Amniotic stem cell (primary cell): ENCODE measurements around the gene MRPL1.

Experiments used
- DNase-seq: peaks from one replicate; lab custom pipeline; 2025; lab: John Stamatoyannopoulos, UW

MRPL1 gene

GRCh38 chr4:77862478-77863216 is at the start of gene MRPL1:
Gene MRPL1, plus strand, starts transcription at chr4:77862830. Its CDS starts 19 bp downstream, at chr4:77862849.
- DNase-seq, result peak; percentile 87

- no peak for DNase-seq
Measured at GRCh38 chr4:77815636-77816035, 47.0 kb upstream of the MRPL1 start.

- DNase-seq, result no peak
Measured at GRCh38 chr4:77816546-77816945, 46.1 kb upstream of the MRPL1 start.

GRCh38 chr4:77817304-77818072 is 45.1 kb upstream of the MRPL1 start:
- no peak for DNase-seq

GRCh38 chr4:77818073-77818601 is 44.5 kb upstream of the MRPL1 start:
- DNase-seq, result peak; percentile 58

GRCh38 chr4:77818602-77819403 is 43.8 kb upstream of the MRPL1 start, which contains the start of gene CNOT6L:
Gene CNOT6L, minus strand, starts transcription at chr4:77819368. Its CDS starts 60 bp downstream, at chr4:77819308.
- peak; percentile 56 for DNase-seq

- DNase-seq, result no peak
Measured at GRCh38 chr4:77819404-77819842, 43.2 kb upstream of the MRPL1 start.

GRCh38 chr4:77819843-77820648 is 42.6 kb upstream of the MRPL1 start:
- DNase-seq, result peak; percentile 81

- no peak for DNase-seq
Measured at GRCh38 chr4:77820649-77821561, 41.7 kb upstream of the MRPL1 start.

- DNase-seq, result no peak
Measured at GRCh38 chr4:77821775-77822174, 40.9 kb upstream of the MRPL1 start.

- no peak for DNase-seq
Measured at GRCh38 chr4:77826275-77826674, 36.4 kb upstream of the MRPL1 start.

GRCh38 chr4:77827343-77827742 is 35.3 kb upstream of the MRPL1 start:
- no peak for DNase-seq

- no peak for DNase-seq
Measured at GRCh38 chr4:77833126-77833724, 29.4 kb upstream of the MRPL1 start.

GRCh38 chr4:77834403-77834802 is 28.2 kb upstream of the MRPL1 start:
- no peak for DNase-seq

- no peak for DNase-seq
Measured at GRCh38 chr4:77843628-77844027, 19.0 kb upstream of the MRPL1 start.

- no peak for DNase-seq
Measured at GRCh38 chr4:77844363-77844762, 18.3 kb upstream of the MRPL1 start.

- DNase-seq, result no peak
Measured at GRCh38 chr4:77845400-77845799, 17.2 kb upstream of the MRPL1 start.

- no peak for DNase-seq
Measured at GRCh38 chr4:77845929-77846328, 16.7 kb upstream of the MRPL1 start.

- no peak for DNase-seq
Measured at GRCh38 chr4:77848508-77848907, 14.1 kb upstream of the MRPL1 start.
